B cell (primary cell): Measurements from ENCODE around the gene EPM2A. TPM values are rescaled to one million over a fixed set of nuclear protein-coding genes. Genes with fewer than 3 reads are reported as not detected.

Source experiments
- ATAC-seq: fragments of 200-7000 bp; cut with Tn5 transposase; one replicate; pipeline ENCODE4 v1.10.0; 2021; ENCODE audit warnings: low read depth, mild to moderate bottlenecking, moderate number of reproducible peaks, moderate library complexity
- CTCF ChIA-PET: fragments of 350-600 bp; sonication (Branson Sonifier 250); formaldehyde crosslinking; loops from one replicate; lab custom pipeline; 2021; ENCODE audit warnings: antibody characterized with exemption, inconsistent platforms; lab: Charles Lee
- POLR2A ChIA-PET: fragments of 350-600 bp; sonication (Branson Sonifier 250); formaldehyde crosslinking; loops from one replicate; lab custom pipeline; 2021; ENCODE audit warnings: antibody characterized with exemption; lab: Charles Lee
- DNase-seq: peaks from one replicate; pipeline ENCODE4 v3.0.0; 2013
- H2AFZ ChIP-seq: 2 replicates; pipeline ENCODE4 v1.6.1; 2012; ENCODE audit warnings: mild to moderate bottlenecking, low read depth, low read length; ENCODE audit not compliant: insufficient read depth, poor library complexity, severe bottlenecking
- H3K27ac ChIP-seq, 2 donors: 1 replicate in 1 of 2; 2 replicates in 1 of 2; pipeline ENCODE4 v1.5.1; 2012 to 2013; ENCODE audit warnings: low read length in 2 of 2, mild to moderate bottlenecking in 2 of 2, moderate library complexity in 1 of 2
- H3K27me3 ChIP-seq, 4 experiments: fragments of 200-600 bp in 1 of 4; sonication (generic) in 1 of 4; replicated peaks in 1 of 4; 1 replicate in 2 of 4; 2 replicates in 2 of 4; pipeline versions ENCODE4 v1.6.1 to v1.7.0; 2013 to 2016; ENCODE audit warnings: low read length in 3 of 4, mild to moderate bottlenecking in 2 of 4, mixed read lengths in 1 of 4, moderate library complexity in 1 of 4; ENCODE audit not compliant: insufficient read depth in 4 of 4, control insufficient read depth in 3 of 4; ENCODE audit errors: control extremely low read depth in 1 of 4
- H3K36me3 ChIP-seq, 2 experiments: replicated peaks in 1 of 2; 1 replicate in 1 of 2; 2 replicates in 1 of 2; pipeline versions ENCODE4 v1.6.1 to v1.7.1; 2013; ENCODE audit warnings: low read length in 1 of 2; ENCODE audit not compliant: insufficient read depth in 2 of 2, control insufficient read depth in 1 of 2; ENCODE audit errors: control extremely low read depth in 1 of 2, extremely low read depth in 1 of 2
- H3K4me1 ChIP-seq, 2 donors: fragments of 200-600 bp in 1 of 2; sonication (generic) in 1 of 2; 1 replicate in 1 of 2; 2 replicates in 1 of 2; pipeline versions ENCODE4 v1.5.1 to v1.6.1; 2013 to 2017; ENCODE audit warnings: low read length in 2 of 2; ENCODE audit not compliant: control insufficient read depth in 2 of 2, insufficient read depth in 2 of 2
- H3K4me2 ChIP-seq: replicated peaks from 2 replicates; pipeline ENCODE3; 2012; ENCODE audit warnings: mild to moderate bottlenecking, low read depth, low read length; ENCODE audit not compliant: poor library complexity, severe bottlenecking
- H3K4me3 ChIP-seq, 5 experiments: fragments of 200-600 bp in 1 of 5; sonication (generic) in 1 of 5; 1 replicate in 3 of 5; 2 replicates in 2 of 5; pipeline versions ENCODE4 v1.5.1 to v1.7.0; 2011 to 2016; ENCODE audit warnings: low read length in 4 of 5, mild to moderate bottlenecking in 4 of 5, low read depth in 2 of 5, control low read depth in 1 of 5, moderate library complexity in 1 of 5; ENCODE audit not compliant: insufficient read depth in 1 of 5; ENCODE audit errors: control extremely low read depth in 1 of 5, extremely low read depth in 1 of 5
- H3K79me2 ChIP-seq: fragments of 200-600 bp; sonication (generic); one replicate; pipeline ENCODE4 v1.6.0; 2016; ENCODE audit warnings: low read length; ENCODE audit not compliant: control insufficient read depth, insufficient read depth
- H3K9ac ChIP-seq: fragments of 200-600 bp; sonication (generic); 2 replicates; pipeline ENCODE4 v1.6.1; 2017; ENCODE audit warnings: mild to moderate bottlenecking, low read length, moderate library complexity
- H3K9me3 ChIP-seq, 3 donors: one replicate each; pipeline versions ENCODE4 v1.6.1 to v1.7.1; 2013; ENCODE audit warnings: low read length in 2 of 3; ENCODE audit not compliant: control insufficient read depth in 2 of 3, insufficient read depth in 1 of 3; ENCODE audit errors: control extremely low read depth in 1 of 3
- H4K20me1 ChIP-seq: 2 replicates; pipeline ENCODE4 v1.6.0; 2012; ENCODE audit warnings: mild to moderate bottlenecking, low read length; ENCODE audit not compliant: insufficient read depth, control insufficient read depth, poor library complexity, severe bottlenecking
- H3K27ac Mint-ChIP-seq: one replicate; pipeline ENCODE4 v1.8.0; 2021; ENCODE audit warnings: mixed read lengths
- H3K27me3 Mint-ChIP-seq: one replicate; pipeline ENCODE4 v1.8.0; 2021; ENCODE audit warnings: mixed read lengths
- H3K4me1 Mint-ChIP-seq: one replicate; pipeline ENCODE4 v1.8.0; 2021; ENCODE audit warnings: mixed read lengths
- H3K4me3 Mint-ChIP-seq: one replicate; pipeline ENCODE4 v1.8.0; 2021; ENCODE audit warnings: mixed read lengths
- H3K9me3 Mint-ChIP-seq: one replicate; pipeline ENCODE4 v1.8.0; 2022; ENCODE audit warnings: mixed read lengths; ENCODE audit not compliant: insufficient read depth
- EZH2 ChIP-seq: IDR thresholded peaks from 2 replicates; pipeline ENCODE4 v1.6.1; 2012; ENCODE audit warnings: borderline replicate concordance, low read depth, mild to moderate bottlenecking, moderate library complexity, low read length; ENCODE audit not compliant: insufficient read depth, poor library complexity, severe bottlenecking
- WGBS: methylation state at CpG from one replicate; pipeline ENCODE4 v1.1.5; 2013; ENCODE audit warnings: missing lambda C conversion rate; ENCODE audit not compliant: insufficient coverage; 5-methylcytosine and 5-hydroxymethylcytosine counted together
- intact Hi-C: fragments of 100-400 bp; cut with micrococcal nuclease; formaldehyde crosslinking; loops from one replicate; pipeline ENCODE4 v1.10.0; 2022
- polyA plus RNA-seq: library from polyadenylated mRNA; depleted of rRNA; stranded (reverse); fragments of >200 nt; gene quantifications from 2 replicates; pipeline ENCODE4 v1.2.3, GENCODE V29; 2012
- total RNA-seq, 2 donors: library from RNA; stranded (reverse); fragments of 120-200 nt in 1 of 2; gene quantifications; 1 replicate in 1 of 2; 2 replicates in 1 of 2; pipeline versions ENCODE4 v1.2.3 to v1.2.4, GENCODE V29; 2013 to 2022
- TF ChIP-seq, protein P1 (sequence below): fragments of 200-600 bp; IDR thresholded peaks from one replicate; pipeline ENCODE4 v1.8.0; 2022; ENCODE audit warnings: antibody characterized with exemption, mild to moderate bottlenecking

EPM2A gene
- total and polyA plus RNA-seq, 2 donors (not counting 1 experiment from before 2014, with no cell fraction given), result 6.2 to 17.0 TPM

DNA sequence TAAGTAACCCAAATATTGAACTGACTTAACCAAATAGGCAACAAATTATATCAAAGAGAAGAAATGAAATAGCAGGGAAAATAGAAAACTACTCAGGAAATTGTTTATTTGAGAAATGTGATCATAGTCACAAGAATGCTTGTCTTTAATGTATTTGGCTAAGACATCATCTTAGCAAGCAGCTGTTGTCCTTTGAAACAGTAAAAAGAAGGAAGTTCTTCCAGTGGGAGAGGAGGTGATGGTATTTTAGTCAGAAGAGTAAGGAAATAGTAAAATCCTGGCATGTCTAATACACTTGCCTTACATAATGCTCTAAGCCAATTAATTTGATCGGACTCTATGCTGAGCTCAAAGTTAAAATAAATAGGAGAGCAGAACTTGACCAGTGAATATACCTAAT, 126.5 kb downstream of the EPM2A start:
- no peaks in the 10 kb centered on the region for H3K4me1 Mint-ChIP-seq
- Histone ChIP-seq H3K4me1 (no peaks in the 10 kb centered on the region), H2AFZ (no peak overlapping the region), H3K36me3 (no peaks in the 10 kb centered on the region), H3K27ac (no peak overlapping the region), H3K79me2 (no peaks in the 10 kb centered on the region), H3K9ac (no peak overlapping the region), H3K9me3 (no peaks in the 10 kb centered on the region), H3K4me3 (no peak overlapping the region), H3K27me3 (no peaks in the 10 kb centered on the region), H3K4me2 (no peak overlapping the region), H4K20me1 (no peaks in the 10 kb centered on the region)
- CTCF ChIA-PET, result interaction anchor here (1.3 kb wide), 1 partner anchor 25 kb away, joined by 4 read pairs; no protein-coding TSS in a partner anchor
- H3K4me3 Mint-ChIP-seq, result no peak overlapping the region
- POLR2A ChIA-PET, result no interaction called here
- no peak overlapping the region for H3K27ac Mint-ChIP-seq
- H3K27me3 Mint-ChIP-seq, result no peaks in the 10 kb centered on the region
- no peaks in the 10 kb centered on the region for H3K9me3 Mint-ChIP-seq
- no peak for TF ChIP-seq EZH2
- TF ChIP-seq, protein P1, sequence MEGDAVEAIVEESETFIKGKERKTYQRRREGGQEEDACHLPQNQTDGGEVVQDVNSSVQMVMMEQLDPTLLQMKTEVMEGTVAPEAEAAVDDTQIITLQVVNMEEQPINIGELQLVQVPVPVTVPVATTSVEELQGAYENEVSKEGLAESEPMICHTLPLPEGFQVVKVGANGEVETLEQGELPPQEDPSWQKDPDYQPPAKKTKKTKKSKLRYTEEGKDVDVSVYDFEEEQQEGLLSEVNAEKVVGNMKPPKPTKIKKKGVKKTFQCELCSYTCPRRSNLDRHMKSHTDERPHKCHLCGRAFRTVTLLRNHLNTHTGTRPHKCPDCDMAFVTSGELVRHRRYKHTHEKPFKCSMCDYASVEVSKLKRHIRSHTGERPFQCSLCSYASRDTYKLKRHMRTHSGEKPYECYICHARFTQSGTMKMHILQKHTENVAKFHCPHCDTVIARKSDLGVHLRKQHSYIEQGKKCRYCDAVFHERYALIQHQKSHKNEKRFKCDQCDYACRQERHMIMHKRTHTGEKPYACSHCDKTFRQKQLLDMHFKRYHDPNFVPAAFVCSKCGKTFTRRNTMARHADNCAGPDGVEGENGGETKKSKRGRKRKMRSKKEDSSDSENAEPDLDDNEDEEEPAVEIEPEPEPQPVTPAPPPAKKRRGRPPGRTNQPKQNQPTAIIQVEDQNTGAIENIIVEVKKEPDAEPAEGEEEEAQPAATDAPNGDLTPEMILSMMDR, result no peak
- no peak for ATAC-seq
- no peak for DNase-seq
- WGBS, result no CpG with 5 or more reads among the region's 1 CpG
- intact Hi-C loops, result no loop called here

DNA sequence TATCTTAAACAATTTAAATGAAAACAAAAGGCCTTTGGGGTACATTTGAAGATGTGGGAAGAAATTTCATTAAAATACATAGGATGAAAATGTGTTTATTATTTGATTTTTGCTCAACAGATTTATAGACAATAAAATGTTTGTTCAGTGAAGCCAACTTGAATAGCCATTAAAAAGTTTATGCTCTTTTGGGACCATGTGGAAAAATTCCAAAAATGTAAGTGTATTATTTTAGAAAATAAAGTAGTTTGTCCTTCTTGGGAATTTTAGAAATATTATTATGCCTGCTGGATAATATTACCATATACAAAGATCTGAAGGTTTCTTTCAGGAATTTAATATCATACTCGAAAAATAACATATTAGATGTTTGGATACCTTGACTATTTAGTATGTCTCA, 131.3 kb downstream of the EPM2A start:
- Histone ChIP-seq H3K27me3 (no peaks in the 10 kb centered on the region), H3K79me2 (no peaks in the 10 kb centered on the region), H3K9me3 (no peaks in the 10 kb centered on the region), H3K36me3 (no peaks in the 10 kb centered on the region), H3K27ac (no peak overlapping the region), H3K4me3 (no peak overlapping the region), H3K9ac (no peak overlapping the region), H2AFZ (no peak overlapping the region), H4K20me1 (no peaks in the 10 kb centered on the region), H3K4me1 (no peaks in the 10 kb centered on the region), H3K4me2 (no peak overlapping the region)
- no peak for TF ChIP-seq EZH2
- TF ChIP-seq, protein P1, result no peak
- no peak overlapping the region for H3K4me3 Mint-ChIP-seq
- WGBS, result no CpG with 5 or more reads among the region's 1 CpG
- H3K9me3 Mint-ChIP-seq, result no peaks in the 10 kb centered on the region
- CTCF ChIA-PET, result no interaction called here
- POLR2A ChIA-PET, result no interaction called here
- intact Hi-C loops, result no loop called here
- DNase-seq, result no peak
- ATAC-seq, result no peak
- no peaks in the 10 kb centered on the region for H3K27me3 Mint-ChIP-seq
- H3K27ac Mint-ChIP-seq, result no peak overlapping the region
- no peaks in the 10 kb centered on the region for H3K4me1 Mint-ChIP-seq
